ENCODE measurements around the gene SLC4A1. TPM values are rescaled to one million over a fixed set of nuclear protein-coding genes. Genes with fewer than 3 reads are reported as not detected.

Gene SLC4A1
- total RNA-seq, 1 donor from 2014 or later = not detected

DNA sequence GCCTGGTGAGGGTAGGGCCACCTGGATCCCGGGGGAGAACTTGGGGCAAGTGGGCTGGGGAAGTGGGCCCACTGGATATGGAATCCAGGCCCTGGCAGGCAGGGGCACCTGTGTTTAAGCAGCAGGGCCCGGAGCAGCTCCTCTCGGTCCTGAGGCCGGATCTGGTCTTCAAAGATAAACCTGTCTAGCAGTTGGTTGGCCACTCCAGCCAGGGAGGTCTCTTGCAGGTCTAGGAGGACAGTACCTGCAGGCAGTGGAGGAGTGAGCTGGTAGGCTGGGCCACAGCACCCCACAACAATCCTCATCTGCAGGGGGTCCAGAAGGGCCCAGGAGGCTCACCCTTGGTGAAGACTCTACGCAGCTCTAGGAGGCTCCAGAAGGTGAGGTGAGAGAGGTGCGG lies 7.6 kb downstream of the SLC4A1 start:
- TF ChIP-seq, protein P1, sequence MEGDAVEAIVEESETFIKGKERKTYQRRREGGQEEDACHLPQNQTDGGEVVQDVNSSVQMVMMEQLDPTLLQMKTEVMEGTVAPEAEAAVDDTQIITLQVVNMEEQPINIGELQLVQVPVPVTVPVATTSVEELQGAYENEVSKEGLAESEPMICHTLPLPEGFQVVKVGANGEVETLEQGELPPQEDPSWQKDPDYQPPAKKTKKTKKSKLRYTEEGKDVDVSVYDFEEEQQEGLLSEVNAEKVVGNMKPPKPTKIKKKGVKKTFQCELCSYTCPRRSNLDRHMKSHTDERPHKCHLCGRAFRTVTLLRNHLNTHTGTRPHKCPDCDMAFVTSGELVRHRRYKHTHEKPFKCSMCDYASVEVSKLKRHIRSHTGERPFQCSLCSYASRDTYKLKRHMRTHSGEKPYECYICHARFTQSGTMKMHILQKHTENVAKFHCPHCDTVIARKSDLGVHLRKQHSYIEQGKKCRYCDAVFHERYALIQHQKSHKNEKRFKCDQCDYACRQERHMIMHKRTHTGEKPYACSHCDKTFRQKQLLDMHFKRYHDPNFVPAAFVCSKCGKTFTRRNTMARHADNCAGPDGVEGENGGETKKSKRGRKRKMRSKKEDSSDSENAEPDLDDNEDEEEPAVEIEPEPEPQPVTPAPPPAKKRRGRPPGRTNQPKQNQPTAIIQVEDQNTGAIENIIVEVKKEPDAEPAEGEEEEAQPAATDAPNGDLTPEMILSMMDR (IDR thresholded peaks at IDR 0.05; ENCODE audit: unreplicated experiment) = no peak
- Mint-ChIP-seq H3K27ac (no peak overlapping the region), H3K27me3 (ENCODE audit: low read depth) (peaks cover 21% of the 10 kb centered on the region), H3K9me3 (no peaks in the 10 kb centered on the region), H3K4me1 (no peaks in the 10 kb centered on the region), H3K36me3 (no peaks in the 10 kb centered on the region), H3K4me3 (no peak overlapping the region)
- DNase-seq (ENCODE audit: low spot score in 2 of 2, unreplicated experiment in 2 of 2) = no peak

DNA sequence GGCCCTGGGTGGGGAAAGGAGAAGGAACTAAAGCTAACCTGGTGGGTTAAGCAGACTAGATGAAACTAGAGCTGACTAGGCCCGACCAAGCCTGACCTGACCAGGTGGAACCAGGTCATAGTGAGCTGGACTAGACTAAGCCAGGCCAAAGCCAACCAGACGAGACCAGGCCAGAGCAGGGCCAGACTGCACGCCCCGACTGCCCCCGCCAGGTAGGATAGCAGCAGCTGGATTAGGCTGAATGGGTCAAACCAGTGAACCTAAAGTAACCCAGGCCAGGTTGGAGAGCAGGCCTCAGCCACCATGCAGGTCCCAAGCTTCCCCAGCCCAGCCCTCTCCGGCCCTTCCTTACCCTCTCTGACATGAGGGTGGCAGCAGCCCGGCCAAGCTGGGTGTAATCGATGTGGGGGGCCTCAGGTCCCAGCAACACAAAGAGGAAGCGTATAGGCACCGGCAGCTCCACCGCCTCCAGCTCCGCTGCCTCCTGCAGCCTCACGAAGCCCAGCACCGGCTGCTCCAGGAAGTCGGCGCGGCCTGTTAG lies 9.1 kb downstream of the SLC4A1 start:
- Mint-ChIP-seq H3K27me3 (ENCODE audit: low read depth) (peaks cover 20% of the 10 kb centered on the region), H3K4me1 (no peaks in the 10 kb centered on the region), H3K9me3 (no peaks in the 10 kb centered on the region), H3K36me3 (no peaks in the 10 kb centered on the region), H3K27ac (no peak overlapping the region), H3K4me3 (no peak overlapping the region)
- TF ChIP-seq, protein P1 (IDR thresholded peaks at IDR 0.05; ENCODE audit: unreplicated experiment) = no peak
- DNase-seq (ENCODE audit: low spot score in 2 of 2, unreplicated experiment in 2 of 2) = no peak

DNA sequence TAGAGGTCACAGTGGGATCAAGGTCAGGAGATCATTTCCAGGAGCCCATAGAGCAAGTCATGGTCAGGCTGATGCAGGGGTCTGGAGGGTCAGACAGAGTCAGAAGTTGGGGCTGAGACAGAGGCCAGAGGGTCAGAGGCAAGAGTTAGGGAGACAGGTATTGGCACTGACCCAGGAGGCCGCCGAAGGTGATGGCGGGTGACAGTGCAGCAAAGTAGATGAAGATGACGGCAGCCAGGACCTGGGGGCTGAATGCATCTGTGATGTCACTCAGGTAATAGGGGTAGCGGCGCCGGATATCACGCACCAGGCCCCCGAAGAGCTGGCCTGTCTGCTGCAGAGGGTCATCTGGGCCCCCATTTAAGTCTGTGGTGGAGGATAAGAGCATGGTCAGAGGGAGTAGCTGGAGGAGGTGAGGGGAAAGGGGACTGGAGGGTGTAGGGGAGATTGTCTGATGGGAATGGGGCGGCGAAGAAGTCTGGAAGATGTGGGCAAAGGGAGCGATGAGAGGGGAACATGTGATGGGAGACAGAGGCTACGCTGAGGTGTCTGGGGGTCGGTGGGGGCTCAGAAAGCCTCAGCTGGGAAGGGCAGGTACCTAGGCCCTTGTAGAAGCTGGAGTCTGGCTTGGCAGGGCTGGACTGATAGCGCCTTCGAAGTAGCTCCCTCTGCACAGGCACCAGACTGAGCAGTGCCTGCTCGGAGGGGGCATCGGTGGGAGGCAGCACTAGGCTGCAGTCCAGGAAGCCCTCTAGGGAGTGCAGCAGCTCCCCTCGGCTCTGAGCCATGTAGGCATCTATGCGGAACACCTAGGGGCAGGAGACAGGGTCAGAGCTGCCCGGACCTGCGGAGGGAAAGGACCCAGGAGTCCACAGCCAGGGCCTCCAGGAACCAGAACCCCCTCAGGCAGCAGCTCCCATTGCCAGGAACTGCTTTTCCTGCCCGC lies 9.8 kb downstream of the SLC4A1 start:
- H3K27me3 Mint-ChIP-seq (ENCODE audit: low read depth) = peaks cover 17% of the 10 kb centered on the region
- no peak for DNase-seq (ENCODE audit: low spot score in 2 of 2, unreplicated experiment in 2 of 2)
- no peak overlapping the region for H3K27ac Mint-ChIP-seq
- TF ChIP-seq, protein P1 (IDR thresholded peaks at IDR 0.05; ENCODE audit: unreplicated experiment) = no peak
- H3K36me3 Mint-ChIP-seq = no peaks in the 10 kb centered on the region
- H3K4me3 Mint-ChIP-seq = no peak overlapping the region
- no peaks in the 10 kb centered on the region for H3K4me1 Mint-ChIP-seq
- H3K9me3 Mint-ChIP-seq = no peaks in the 10 kb centered on the region

DNA sequence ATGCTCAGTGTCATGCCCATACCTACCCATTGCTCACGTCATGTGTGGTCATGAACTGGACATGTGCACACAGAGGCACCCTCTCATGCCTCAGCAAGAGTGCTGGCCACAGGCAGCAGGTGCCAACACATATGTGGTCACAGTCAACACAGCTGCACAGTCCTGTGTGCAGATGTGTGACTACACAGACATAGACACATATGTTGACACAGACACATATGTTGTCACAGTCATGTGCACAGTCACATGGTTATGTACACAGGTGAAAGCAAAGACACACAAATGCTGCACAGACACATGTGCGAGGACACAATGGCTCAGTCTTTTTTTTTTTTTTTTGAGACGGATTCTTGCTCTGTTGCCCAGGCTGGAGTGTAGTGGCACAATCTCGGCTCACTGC lies 11.3 kb downstream of the SLC4A1 start:
- no peaks in the 10 kb centered on the region for H3K4me1 Mint-ChIP-seq
- TF ChIP-seq, protein P1 (IDR thresholded peaks at IDR 0.05; ENCODE audit: unreplicated experiment) = no peak
- H3K27ac Mint-ChIP-seq = no peak overlapping the region
- no peak overlapping the region for H3K4me3 Mint-ChIP-seq
- no peaks in the 10 kb centered on the region for H3K36me3 Mint-ChIP-seq
- H3K9me3 Mint-ChIP-seq = no peaks in the 10 kb centered on the region
- H3K27me3 Mint-ChIP-seq (ENCODE audit: low read depth) = peaks cover 11% of the 10 kb centered on the region
- DNase-seq (ENCODE audit: low spot score in 2 of 2, unreplicated experiment in 2 of 2) = no peak

DNA sequence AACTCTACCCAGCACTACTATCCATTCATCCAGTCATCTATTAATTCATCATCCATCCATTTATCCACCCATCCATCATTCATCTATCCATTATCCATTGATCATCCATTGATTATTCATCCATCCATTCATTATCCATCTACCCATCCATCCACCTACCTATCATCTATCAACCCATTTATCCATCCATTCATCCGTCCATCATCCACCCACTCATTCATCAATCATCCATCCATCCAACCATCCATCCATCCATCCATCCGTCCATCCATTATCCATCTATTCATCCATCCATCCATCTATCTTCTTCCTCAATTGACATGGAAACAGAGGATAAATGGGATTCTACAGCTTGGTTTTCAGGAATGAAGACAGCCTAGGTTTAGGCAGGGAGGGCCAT lies 12.0 kb downstream of the SLC4A1 start:
- TF ChIP-seq, protein P1 (IDR thresholded peaks at IDR 0.05; ENCODE audit: unreplicated experiment) = no peak

More for the DNA sequence above, 12.0 kb downstream of the SLC4A1 start:
- H3K27me3 Mint-ChIP-seq (ENCODE audit: low read depth) = peaks cover 11% of the 10 kb centered on the region
- no peaks in the 10 kb centered on the region for H3K4me1 Mint-ChIP-seq
- no peaks in the 10 kb centered on the region for H3K9me3 Mint-ChIP-seq
- no peak for DNase-seq (ENCODE audit: low spot score in 2 of 2, unreplicated experiment in 2 of 2)
- H3K27ac Mint-ChIP-seq = no peak overlapping the region
- H3K36me3 Mint-ChIP-seq = no peaks in the 10 kb centered on the region
- no peak overlapping the region for H3K4me3 Mint-ChIP-seq
